AML-193 (cell line): ENCODE data around the gene AFF3.

Source experiments
- DNase-seq, 2 experiments: peaks; one replicate each; lab custom pipeline; 2025; lab: John Stamatoyannopoulos, UW

The AFF3 gene

GRCh38 chr2:99880148-99880963 is 262.0 kb downstream of the AFF3 start:
- no peak for DNase-seq

GRCh38 chr2:99879481-99879880 is 262.9 kb downstream of the AFF3 start:
- no peak for DNase-seq

- no peak for DNase-seq
Measured at GRCh38 chr2:99878581-99879350, 263.6 kb downstream of the AFF3 start.

- no peak for DNase-seq
Measured at GRCh38 chr2:99877963-99878362, 264.4 kb downstream of the AFF3 start.

- DNase-seq, result no peak
Measured at GRCh38 chr2:99876956-99877355, 265.4 kb downstream of the AFF3 start.

GRCh38 chr2:99875627-99876201 is 266.7 kb downstream of the AFF3 start:
- DNase-seq, result no peak

GRCh38 chr2:99868260-99868659 is 274.1 kb downstream of the AFF3 start:
- no peak for DNase-seq

GRCh38 chr2:99867770-99868169 is 274.6 kb downstream of the AFF3 start:
- DNase-seq, result no peak

GRCh38 chr2:99865818-99866676 is 276.3 kb downstream of the AFF3 start:
- no peak for DNase-seq

GRCh38 chr2:99864561-99865553 is 277.5 kb downstream of the AFF3 start:
- DNase-seq, result no peak

GRCh38 chr2:99863903-99864270 is 278.5 kb downstream of the AFF3 start:
- DNase-seq, result no peak

- DNase-seq, result no peak
Measured at GRCh38 chr2:99863236-99863902, 279.0 kb downstream of the AFF3 start.

GRCh38 chr2:99862566-99862965 is 279.8 kb downstream of the AFF3 start:
- DNase-seq, result no peak

GRCh38 chr2:99861376-99861760 is 281.0 kb downstream of the AFF3 start:
- DNase-seq, result peak in 1 of 2 experiments; percentile 10

- DNase-seq, result no peak
Measured at GRCh38 chr2:99860720-99861375, 281.5 kb downstream of the AFF3 start.

GRCh38 chr2:99858951-99859596 is 283.3 kb downstream of the AFF3 start:
- DNase-seq, result no peak

- no peak for DNase-seq
Measured at GRCh38 chr2:99857867-99858444, 284.4 kb downstream of the AFF3 start.

- no peak for DNase-seq
Measured at GRCh38 chr2:99857372-99857771, 285.0 kb downstream of the AFF3 start.

- DNase-seq, result no peak
Measured at GRCh38 chr2:99856119-99856518, 286.3 kb downstream of the AFF3 start.
